A549 (cell line): ENCODE data around the gene CD63.

Experiments
- POLR2A ChIP-seq: IDR thresholded peaks from 2 replicates; pipeline ENCODE4 v1.6.1; 2012; ENCODE audit warnings: mild to moderate bottlenecking, low read length
- RAD21 ChIP-seq, 2 experiments: fragments of >200 bp in 1 of 2; sonication (Bioruptor Twin) in 1 of 2; formaldehyde crosslinking in 1 of 2; IDR thresholded peaks in 1 of 2; conservative IDR thresholded peaks in 1 of 2; 2 replicates in 1 of 2; 3 replicates in 1 of 2; pipeline ENCODE4 v1.6.1; 2012 to 2018; ENCODE audit warnings: inconsistent platforms in 1 of 2
- TF ChIP-seq, protein P1 (sequence below): fragments of >200 bp; sonication (Bioruptor Twin); formaldehyde crosslinking; IDR thresholded peaks from 3 replicates; pipeline ENCODE4 v1.5.1; 2016
- TF ChIP-seq, protein P2 (sequence below): fragments of >200 bp; sonication (Bioruptor Twin); formaldehyde crosslinking; IDR thresholded peaks from 3 replicates; pipeline ENCODE4 v1.6.1; 2016

- TF ChIP-seq, protein P1, sequence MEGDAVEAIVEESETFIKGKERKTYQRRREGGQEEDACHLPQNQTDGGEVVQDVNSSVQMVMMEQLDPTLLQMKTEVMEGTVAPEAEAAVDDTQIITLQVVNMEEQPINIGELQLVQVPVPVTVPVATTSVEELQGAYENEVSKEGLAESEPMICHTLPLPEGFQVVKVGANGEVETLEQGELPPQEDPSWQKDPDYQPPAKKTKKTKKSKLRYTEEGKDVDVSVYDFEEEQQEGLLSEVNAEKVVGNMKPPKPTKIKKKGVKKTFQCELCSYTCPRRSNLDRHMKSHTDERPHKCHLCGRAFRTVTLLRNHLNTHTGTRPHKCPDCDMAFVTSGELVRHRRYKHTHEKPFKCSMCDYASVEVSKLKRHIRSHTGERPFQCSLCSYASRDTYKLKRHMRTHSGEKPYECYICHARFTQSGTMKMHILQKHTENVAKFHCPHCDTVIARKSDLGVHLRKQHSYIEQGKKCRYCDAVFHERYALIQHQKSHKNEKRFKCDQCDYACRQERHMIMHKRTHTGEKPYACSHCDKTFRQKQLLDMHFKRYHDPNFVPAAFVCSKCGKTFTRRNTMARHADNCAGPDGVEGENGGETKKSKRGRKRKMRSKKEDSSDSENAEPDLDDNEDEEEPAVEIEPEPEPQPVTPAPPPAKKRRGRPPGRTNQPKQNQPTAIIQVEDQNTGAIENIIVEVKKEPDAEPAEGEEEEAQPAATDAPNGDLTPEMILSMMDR = no peak
- TF ChIP-seq POLR2A (no peak; the same call in 1 of the 2 replicates), RAD21 (conservative IDR thresholded peaks at IDR 0.05 in 1 of 2, IDR thresholded peaks at IDR 0.05 in 1 of 2) (no peak)
- TF ChIP-seq, protein P2, sequence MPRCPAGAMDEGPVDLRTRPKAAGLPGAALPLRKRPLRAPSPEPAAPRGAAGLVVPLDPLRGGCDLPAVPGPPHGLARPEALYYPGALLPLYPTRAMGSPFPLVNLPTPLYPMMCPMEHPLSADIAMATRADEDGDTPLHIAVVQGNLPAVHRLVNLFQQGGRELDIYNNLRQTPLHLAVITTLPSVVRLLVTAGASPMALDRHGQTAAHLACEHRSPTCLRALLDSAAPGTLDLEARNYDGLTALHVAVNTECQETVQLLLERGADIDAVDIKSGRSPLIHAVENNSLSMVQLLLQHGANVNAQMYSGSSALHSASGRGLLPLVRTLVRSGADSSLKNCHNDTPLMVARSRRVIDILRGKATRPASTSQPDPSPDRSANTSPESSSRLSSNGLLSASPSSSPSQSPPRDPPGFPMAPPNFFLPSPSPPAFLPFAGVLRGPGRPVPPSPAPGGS = no peak
Measured at GRCh38 chr12:55728186-55728938, 447 bp downstream of the CD63 start.
